IPS-18c (cell line): Measurements from ENCODE around the gene REN.

ENCODE experiments used
- H3K4me3 ChIP-seq: 2 replicates; pipeline ENCODE4 v1.7.0; 2013; ENCODE audit warnings: low read depth, mild to moderate bottlenecking, low read length, moderate library complexity; ENCODE audit not compliant: insufficient read depth
- H3K9me3 ChIP-seq: one replicate; pipeline ENCODE4 v1.6.1; 2013; ENCODE audit warnings: mild to moderate bottlenecking, low read length, moderate library complexity; ENCODE audit not compliant: control insufficient read depth, insufficient read depth

The REN gene

GRCh38 chr1:204146965-204147364 lies 19.2 kb downstream of the REN start:
- Histone ChIP-seq H3K9me3 (no peaks in the 10 kb centered on the region), H3K4me3 (no peak overlapping the region)

- H3K4me3 ChIP-seq, result no peak overlapping the region
Observed at GRCh38 chr1:204146309-204146708, 19.8 kb downstream of the REN start.

GRCh38 chr1:204145033-204145504 lies 21.1 kb downstream of the REN start:
- no peak overlapping the region for H3K4me3 ChIP-seq

More at GRCh38 chr1:204146309-204146708, 19.8 kb downstream of the REN start:
- H3K9me3 ChIP-seq, result no peaks in the 10 kb centered on the region

GRCh38 chr1:204143276-204144041 lies 22.7 kb downstream of the REN start:
- Histone ChIP-seq H3K9me3 (no peaks in the 10 kb centered on the region), H3K4me3 (no peak overlapping the region)

More at GRCh38 chr1:204145033-204145504, 21.1 kb downstream of the REN start:
- H3K9me3 ChIP-seq, result no peaks in the 10 kb centered on the region

DNA sequence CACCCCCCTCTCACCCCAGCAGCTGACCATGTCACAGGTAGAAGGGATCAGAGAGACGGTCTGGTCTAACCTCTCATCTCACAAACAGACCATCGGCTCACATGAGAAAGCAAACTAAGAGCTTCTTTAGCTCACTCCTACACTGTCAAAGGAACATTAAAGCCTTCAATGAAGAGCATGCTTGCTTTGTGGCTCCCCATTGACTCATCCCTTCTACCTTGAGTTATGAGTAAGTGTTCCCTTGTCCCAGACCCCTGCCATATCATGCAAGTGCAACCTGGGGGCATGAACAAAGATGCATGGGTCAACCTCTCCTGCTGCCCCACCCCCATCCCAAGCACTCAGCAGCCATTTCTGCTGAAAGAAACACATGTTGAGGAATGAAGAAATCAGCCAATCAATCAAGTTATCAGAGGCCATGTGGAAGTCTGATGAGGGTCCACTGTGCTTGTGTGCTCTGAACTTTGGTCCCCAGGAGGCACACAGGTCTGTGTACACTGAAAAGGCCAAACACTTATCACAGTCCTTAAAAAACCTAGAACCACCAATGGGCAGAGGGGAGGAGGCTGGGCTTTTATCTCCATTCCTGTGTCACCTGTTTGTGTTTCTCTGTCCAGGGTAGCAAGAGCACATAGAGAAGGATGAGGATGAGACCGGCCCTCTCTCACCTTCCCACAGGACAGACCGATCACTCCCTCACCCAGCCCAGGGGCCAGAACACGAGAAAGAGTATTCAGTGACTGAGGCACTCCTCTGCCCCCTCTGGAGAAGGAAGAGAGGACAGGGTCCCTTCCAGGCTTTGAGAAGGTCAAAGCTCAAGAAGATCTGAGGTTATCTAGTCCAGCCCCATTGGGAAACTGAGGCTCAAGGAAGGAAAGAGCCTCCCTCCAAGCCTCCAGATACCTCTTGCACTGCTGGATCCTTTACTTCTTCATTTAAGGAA lies 23.8 kb downstream of the REN start:
- Histone ChIP-seq H3K9me3 (no peaks in the 10 kb centered on the region), H3K4me3 (no peak overlapping the region; the same call in 1 of the 2 replicates)

- no peak overlapping the region for H3K4me3 ChIP-seq
- H3K9me3 ChIP-seq, result no peaks in the 10 kb centered on the region
Observed at GRCh38 chr1:204141131-204141530, 25.0 kb downstream of the REN start.

GRCh38 chr1:204139952-204140351 lies 26.2 kb downstream of the REN start:
- Histone ChIP-seq H3K9me3 (no peaks in the 10 kb centered on the region), H3K4me3 (no peak overlapping the region)

DNA sequence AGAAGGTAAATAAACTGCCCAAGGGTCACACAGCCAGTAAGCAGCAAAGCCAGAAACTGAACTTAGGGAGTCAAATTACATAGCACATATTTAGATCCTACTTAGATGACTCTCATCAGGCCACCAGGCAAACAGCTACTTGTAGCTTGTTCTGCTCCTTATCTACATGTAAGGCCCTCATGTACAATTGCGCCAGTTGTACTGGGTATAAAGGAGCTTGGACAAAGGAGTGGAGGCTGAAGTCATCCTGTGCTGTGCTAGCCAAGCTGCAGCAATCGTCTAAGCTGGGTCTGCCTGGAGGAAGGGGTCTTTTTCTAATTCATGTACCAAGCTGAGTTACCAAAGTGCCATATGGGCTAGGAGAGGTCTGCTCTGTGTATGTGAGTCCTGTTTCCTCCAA lies 27.0 kb downstream of the REN start:
- no peaks in the 10 kb centered on the region for H3K9me3 ChIP-seq
- H3K4me3 ChIP-seq, result no peak overlapping the region

DNA sequence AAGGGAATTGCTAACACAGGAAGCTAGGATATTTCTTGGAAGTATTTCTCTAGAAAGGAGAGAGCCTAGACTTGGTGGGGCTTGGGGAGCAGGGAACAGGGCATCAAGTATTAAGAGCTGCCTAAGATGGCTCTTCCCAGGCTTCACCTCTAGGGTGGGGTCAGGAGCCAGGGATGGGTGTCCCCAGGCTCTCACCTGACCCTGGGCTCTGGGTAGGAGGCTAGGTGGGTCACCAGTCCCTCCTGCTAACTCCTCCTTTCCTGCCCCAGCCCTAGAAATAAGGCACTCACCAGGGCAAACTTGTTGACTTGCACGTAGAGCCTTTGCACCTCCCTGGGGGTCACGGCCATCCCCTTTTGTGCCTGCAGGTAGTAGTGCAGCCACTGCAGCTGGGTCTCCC lies 29.3 kb downstream of the REN start:
- Histone ChIP-seq H3K4me3 (no peak overlapping the region), H3K9me3 (no peaks in the 10 kb centered on the region)

DNA sequence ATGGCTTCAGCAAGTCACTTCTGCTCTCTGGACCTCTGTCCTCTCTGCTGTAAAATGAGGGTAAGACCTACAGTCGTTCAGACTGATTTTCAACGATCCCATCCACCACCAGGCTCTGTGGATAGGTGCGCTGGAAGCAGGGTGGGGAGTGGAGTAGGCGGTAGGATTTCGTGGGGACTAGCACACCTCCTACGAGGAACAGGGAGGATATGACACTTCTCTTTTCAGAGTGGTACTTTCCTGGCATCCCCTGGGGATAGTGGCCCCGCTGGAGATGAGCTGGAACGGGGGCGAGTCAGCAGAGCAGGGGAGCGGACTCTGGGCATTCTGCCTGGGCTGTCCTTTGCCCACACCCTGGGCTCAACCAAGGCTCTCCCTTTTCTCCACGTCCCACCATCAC lies 32.0 kb downstream of the REN start:
- Histone ChIP-seq H3K4me3 (no peak overlapping the region), H3K9me3 (no peaks in the 10 kb centered on the region)

GRCh38 chr1:204132718-204133117 lies 33.4 kb downstream of the REN start:
- Histone ChIP-seq H3K4me3 (no peak overlapping the region), H3K9me3 (no peaks in the 10 kb centered on the region)

GRCh38 chr1:204131978-204132377 lies 34.2 kb downstream of the REN start:
- Histone ChIP-seq H3K4me3 (no peak overlapping the region), H3K9me3 (no peaks in the 10 kb centered on the region)

GRCh38 chr1:204130981-204131892 lies 34.9 kb downstream of the REN start:
- Histone ChIP-seq H3K9me3 (no peaks in the 10 kb centered on the region), H3K4me3 (no peak overlapping the region)

DNA sequence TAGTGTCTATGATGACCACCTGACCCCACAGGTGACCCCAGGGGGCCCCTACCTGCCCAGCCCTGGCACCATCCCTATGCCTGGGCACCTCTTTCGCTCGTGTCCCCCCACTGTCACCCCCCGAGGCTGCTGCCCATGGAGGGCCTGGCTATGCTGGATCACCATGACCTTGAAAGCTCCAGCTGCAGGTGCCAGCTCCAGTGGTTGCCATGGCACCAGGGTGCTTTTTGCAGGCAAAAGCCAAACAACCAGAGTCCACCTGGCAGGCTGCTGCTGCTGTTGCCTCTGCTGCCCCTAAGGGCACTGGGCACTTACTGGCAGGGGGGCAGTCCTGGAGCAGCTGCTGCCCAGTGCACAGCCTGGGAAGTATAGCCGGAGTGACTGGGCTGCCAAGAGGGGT lies 36.0 kb downstream of the REN start:
- Histone ChIP-seq H3K9me3 (no peaks in the 10 kb centered on the region), H3K4me3 (no peak overlapping the region)

DNA sequence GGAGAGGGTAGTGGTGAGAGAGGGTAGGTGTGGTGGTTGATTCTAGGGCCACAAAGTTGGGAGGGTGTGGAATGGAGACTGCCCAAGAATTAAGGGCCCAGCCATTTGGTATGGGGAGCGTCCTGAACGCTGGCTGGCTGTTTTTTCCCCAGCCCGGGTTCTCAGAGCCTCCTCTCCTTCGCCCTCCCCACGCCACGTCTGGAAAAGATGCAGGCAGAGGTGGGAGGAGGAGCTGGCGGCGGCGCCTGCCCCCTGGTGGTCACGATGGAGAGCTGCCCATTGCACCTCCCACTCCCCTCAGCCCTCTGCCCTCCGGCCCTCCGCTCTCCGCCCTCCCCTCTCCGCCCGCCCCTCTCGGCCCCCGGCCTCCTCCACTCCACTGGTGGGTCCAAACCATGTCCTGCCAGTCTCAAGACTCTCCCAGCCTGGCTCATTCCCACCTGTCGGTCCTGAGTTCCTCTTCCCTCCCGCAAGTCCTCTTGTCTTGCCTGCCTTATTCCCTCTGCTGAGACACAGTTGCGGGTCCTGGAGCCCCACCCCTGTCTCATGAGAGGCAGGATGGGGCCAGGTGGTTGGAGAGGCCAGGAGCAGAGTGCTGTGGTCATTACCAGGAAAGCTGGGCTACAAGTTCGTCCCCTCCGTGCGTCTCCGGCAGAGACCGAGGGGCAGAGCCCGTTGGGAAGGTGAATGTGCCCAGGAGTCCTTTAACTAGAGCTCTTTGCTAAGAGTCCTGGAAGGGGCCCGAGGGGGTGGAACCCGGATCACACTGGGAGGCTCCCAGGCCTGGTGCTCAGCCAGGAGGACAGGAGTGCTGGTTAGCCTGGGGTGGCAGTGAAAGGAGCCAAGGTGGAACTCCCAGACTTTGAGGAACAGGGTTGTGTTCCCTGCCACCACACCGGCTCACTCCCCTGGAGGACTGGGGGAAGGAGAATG lies 36.9 kb downstream of the REN start:
- H3K4me3 ChIP-seq, result peak overlapping the region; percentile 40

GRCh38 chr1:204128464-204128963 lies 37.6 kb downstream of the REN start:
- Histone ChIP-seq H3K9me3 (no peaks in the 10 kb centered on the region), H3K4me3 (no peak overlapping the region)

More for the DNA sequence above, 36.9 kb downstream of the REN start:
- H3K9me3 ChIP-seq, result no peaks in the 10 kb centered on the region
